Lung microvascular endothelial cell (primary cell): Measurements from ENCODE around the gene SMIM31. TPM values are rescaled to one million over a fixed set of nuclear protein-coding genes. Genes with fewer than 3 reads are reported as not detected.

Experiments used
- DNase-seq, 2 donors: peaks; one replicate each; pipeline versions ENCODE4 v3.0.0 to v3.0.0-alpha.2; 2010; ENCODE audit warnings: low read depth in 2 of 2
- total RNA-seq: library from RNA; depleted of rRNA; stranded (reverse); fragments of >200 nt; gene quantifications from 2 replicates; pipeline ENCODE4 v1.2.1, GENCODE V29; 2014

Gene SMIM31
- total RNA-seq, 1 donor from 2014 or later: not detected

- no peak for DNase-seq
Measured at GRCh38 chr4:164783976-164784375, 30.0 kb downstream of the SMIM31 start.

DNA sequence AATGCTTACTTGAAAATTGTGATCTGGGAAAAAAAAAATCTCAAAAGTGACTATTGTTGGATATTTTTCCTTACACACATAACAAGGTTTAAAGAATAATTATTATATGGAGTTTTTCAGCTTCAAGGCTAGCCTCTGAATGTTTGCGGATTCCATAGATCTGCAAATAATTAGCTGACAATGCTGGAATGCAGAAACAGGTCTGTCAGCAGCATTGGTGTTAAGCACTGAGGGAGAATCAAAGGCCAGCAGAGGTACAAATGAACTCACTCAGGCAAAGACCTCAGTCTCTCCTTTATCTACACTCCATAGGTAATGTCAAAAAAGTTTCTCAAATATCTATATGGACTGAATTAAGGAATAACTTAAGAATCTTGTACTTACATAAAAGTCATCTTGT is 35.1 kb downstream of the SMIM31 start:
- no peak for DNase-seq

- DNase-seq: no peak
Measured at GRCh38 chr4:164790249-164790648, 36.3 kb downstream of the SMIM31 start.

GRCh38 chr4:164799410-164799809 is 45.5 kb downstream of the SMIM31 start:
- DNase-seq: no peak

GRCh38 chr4:164800786-164801185 is 46.9 kb downstream of the SMIM31 start:
- DNase-seq: no peak

GRCh38 chr4:164802301-164802901 is 48.5 kb downstream of the SMIM31 start:
- no peak for DNase-seq

- DNase-seq: no peak
Measured at GRCh38 chr4:164803702-164804101, 49.8 kb downstream of the SMIM31 start.

DNA sequence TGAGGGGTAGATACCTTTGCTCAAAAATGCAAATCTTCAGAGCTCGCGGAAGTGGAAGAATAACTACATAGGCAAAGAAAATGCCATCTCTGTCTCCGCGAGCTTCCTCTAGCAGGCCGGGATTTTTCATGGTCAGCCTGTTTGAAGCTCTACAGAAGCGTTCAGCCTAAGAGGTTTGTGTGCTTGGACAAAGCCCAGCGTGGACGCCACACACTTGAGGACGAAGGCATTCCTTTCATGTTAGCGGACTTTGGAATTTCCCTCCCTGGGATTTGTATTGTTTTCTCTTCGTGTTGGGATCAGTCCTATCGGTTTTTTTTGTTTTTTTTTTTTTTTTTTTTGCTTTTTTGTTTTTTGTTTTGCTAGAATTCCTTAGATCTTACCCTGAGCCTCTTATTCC is 53.7 kb downstream of the SMIM31 start:
- DNase-seq: no peak

GRCh38 chr4:164813554-164813953 is 59.6 kb downstream of the SMIM31 start:
- no peak for DNase-seq

DNA sequence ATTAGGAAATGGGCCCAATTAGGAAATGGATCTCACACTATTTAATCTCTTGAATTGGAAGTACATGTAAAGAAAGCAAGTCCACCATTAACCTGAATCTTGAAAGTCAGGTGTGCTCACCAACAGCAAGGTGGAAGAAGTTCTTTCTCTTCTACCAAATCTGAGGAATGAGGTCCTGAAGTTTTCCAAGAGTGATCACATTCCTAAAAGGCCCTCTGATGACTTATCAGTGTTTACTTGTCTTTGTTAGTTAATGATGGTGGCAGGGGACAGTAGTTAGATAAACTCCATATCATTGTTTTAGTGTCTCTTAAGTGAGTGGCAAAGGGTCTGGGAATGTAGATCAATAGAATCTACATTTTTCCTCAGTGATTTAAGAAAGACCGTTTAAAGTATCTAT is 61.8 kb downstream of the SMIM31 start:
- no peak for DNase-seq

- no peak for DNase-seq
Measured at GRCh38 chr4:164819366-164819765, 65.4 kb downstream of the SMIM31 start.

- no peak for DNase-seq
Measured at GRCh38 chr4:164821711-164822110, 67.8 kb downstream of the SMIM31 start.

GRCh38 chr4:164824581-164824980 is 70.7 kb downstream of the SMIM31 start:
- DNase-seq: no peak

DNA sequence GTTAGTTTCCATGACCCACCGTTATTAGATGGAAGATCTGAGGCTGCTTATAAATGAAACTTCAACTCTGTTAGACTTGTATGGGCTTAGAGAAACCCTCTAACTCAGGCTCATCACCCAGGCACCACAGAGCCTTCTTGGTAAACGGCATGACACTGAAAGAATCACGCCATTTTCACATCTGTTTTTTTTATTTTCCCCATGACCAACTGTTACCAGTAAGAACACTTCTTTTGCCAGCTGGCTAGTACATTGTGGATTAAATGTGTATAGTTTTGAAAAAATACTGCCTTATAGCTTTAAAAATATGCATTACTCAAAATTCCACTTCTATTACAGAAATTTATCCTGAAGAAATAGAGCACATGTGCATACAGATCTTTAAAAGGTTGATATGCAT is 75.0 kb downstream of the SMIM31 start:
- DNase-seq: no peak

- no peak for DNase-seq
Measured at GRCh38 chr4:164846566-164846965, 92.6 kb downstream of the SMIM31 start.

GRCh38 chr4:164847016-164847415 is 93.1 kb downstream of the SMIM31 start:
- no peak for DNase-seq

- DNase-seq: no peak
Measured at GRCh38 chr4:164847967-164848649, 94.2 kb downstream of the SMIM31 start.

Other genes starting within 250 kb of the SMIM31 start
- gene APELA, start 123.0 kb downstream of the SMIM31 start, total RNA-seq: not detected in 2 replicates
- not detected in 2 replicates for gene TRIM61, start 223.5 kb downstream of the SMIM31 start, total RNA-seq